Panc1 (cell line): ENCODE measurements around the gene PLCB1. TPM values are rescaled to one million over a fixed set of nuclear protein-coding genes. Genes with fewer than 3 reads are reported as not detected.

Experiments used
- ATAC-seq: fragments of 200-7000 bp; cut with Tn5 transposase; 2 replicates; pipeline ENCODE4 v1.9.1; 2020; ENCODE audit warnings: mild to moderate bottlenecking, moderate library complexity
- BruUV-seq: library from RNA; stranded (reverse); fragments of 400-500 nt; replicated peaks from 2 replicates; lab custom pipeline; 2021; lab: Mats Ljungman, UMichigan
- CTCF ChIA-PET: fragments of 300-600 bp; sonication (Branson Sonifier 250); formaldehyde crosslinking; loops from one replicate; lab custom pipeline; 2022; ENCODE audit warnings: antibody characterized with exemption; lab: Charles Lee
- POLR2A ChIA-PET: fragments of 300-600 bp; sonication (Branson Sonifier 250); formaldehyde crosslinking; loops from one replicate; lab custom pipeline; 2022; ENCODE audit warnings: antibody characterized with exemption; lab: Charles Lee
- DNase-seq: peaks from one replicate; pipeline ENCODE4 v3.0.0-alpha.2; 2010; ENCODE audit warnings: low read depth, low spot score
- H3K27ac ChIP-seq: 2 replicates; pipeline ENCODE4 v1.5.1; 2011; ENCODE audit warnings: mild to moderate bottlenecking, low read length, inconsistent platforms
- H3K27me3 ChIP-seq: fragments of 200-500 bp; sonication (Bioruptor generic); 2 replicates; pipeline ENCODE4 v1.6.0; 2014; ENCODE audit warnings: low read length, inconsistent platforms; ENCODE audit not compliant: control insufficient read depth, insufficient read depth
- H3K36me3 ChIP-seq: fragments of 200-500 bp; sonication (Bioruptor generic); 2 replicates; pipeline ENCODE4 v1.5.1; 2014; ENCODE audit warnings: inconsistent platforms, mild to moderate bottlenecking, low read length, moderate library complexity; ENCODE audit not compliant: control insufficient read depth, insufficient read depth
- H3K4me1 ChIP-seq: 2 replicates; pipeline ENCODE4 v1.5.1; 2011; ENCODE audit warnings: inconsistent platforms, mild to moderate bottlenecking, low read length, moderate library complexity; ENCODE audit not compliant: control insufficient read depth, insufficient read depth
- H3K4me3 ChIP-seq, 2 experiments: 2 replicates each; pipeline ENCODE4 v1.5.1; 2011 to 2012; ENCODE audit warnings: low read depth in 2 of 2, low read length in 2 of 2, mild to moderate bottlenecking in 2 of 2, inconsistent platforms in 1 of 2, moderate library complexity in 1 of 2
- H3K9me3 ChIP-seq: fragments of 200-500 bp; sonication (Bioruptor generic); 2 replicates; pipeline ENCODE4 v1.5.1; 2014; ENCODE audit warnings: low read depth, mild to moderate bottlenecking, inconsistent platforms, low read length, moderate library complexity; ENCODE audit not compliant: control insufficient read depth, insufficient read depth
- POLR2AphosphoS5 ChIP-seq: IDR thresholded peaks from 2 replicates; pipeline ENCODE4 v1.6.1; 2012; ENCODE audit warnings: mild to moderate bottlenecking, low read depth, low read length, moderate library complexity
- SIN3A ChIP-seq: IDR thresholded peaks from 2 replicates; pipeline ENCODE4 v1.6.1; 2012; ENCODE audit warnings: low read depth, mild to moderate bottlenecking, low read length, moderate library complexity, borderline replicate concordance; ENCODE audit not compliant: insufficient read depth
- TCF7L2 ChIP-seq: IDR thresholded peaks from 2 replicates; pipeline ENCODE4 v1.6.1; 2011; ENCODE audit warnings: mild to moderate bottlenecking, low read depth, low read length, inconsistent platforms
- in situ Hi-C: cut with HindIII; loops from 2 replicates; pipeline ENCODE4 v1.10.0; 2016; ENCODE audit warnings: low sequenced_read_pairs, low pct_unique_long_range_greater_than_20kb
- intact Hi-C: fragments of 100-400 bp; cut with micrococcal nuclease; formaldehyde crosslinking; loops from one replicate; pipeline ENCODE4 v1.10.0; 2022; ENCODE audit not compliant: unreplicated experiment
- total RNA-seq: library from RNA; stranded (reverse); gene quantifications from one replicate; pipeline ENCODE4 v1.2.1, GENCODE V29; 2021; ENCODE audit not compliant: unreplicated experiment
- TF ChIP-seq, protein P1 (sequence below): fragments of 450-650 bp; IDR thresholded peaks from 2 replicates; pipeline ENCODE4 v1.5.1; 2017; ENCODE audit warnings: mild to moderate bottlenecking
- TF ChIP-seq, protein P2 (sequence below), 2 experiments: IDR thresholded peaks; 2 replicates each; pipeline ENCODE4 v1.6.1; 2011 to 2012; ENCODE audit warnings: low read depth in 2 of 2, control low read depth in 1 of 2, low read length in 1 of 2, mild to moderate bottlenecking in 1 of 2, moderate library complexity in 1 of 2; ENCODE audit not compliant: insufficient read depth in 1 of 2

Gene PLCB1
- total RNA-seq, 1 experiment from 2014 or later, result 0.59 TPM

DNA sequence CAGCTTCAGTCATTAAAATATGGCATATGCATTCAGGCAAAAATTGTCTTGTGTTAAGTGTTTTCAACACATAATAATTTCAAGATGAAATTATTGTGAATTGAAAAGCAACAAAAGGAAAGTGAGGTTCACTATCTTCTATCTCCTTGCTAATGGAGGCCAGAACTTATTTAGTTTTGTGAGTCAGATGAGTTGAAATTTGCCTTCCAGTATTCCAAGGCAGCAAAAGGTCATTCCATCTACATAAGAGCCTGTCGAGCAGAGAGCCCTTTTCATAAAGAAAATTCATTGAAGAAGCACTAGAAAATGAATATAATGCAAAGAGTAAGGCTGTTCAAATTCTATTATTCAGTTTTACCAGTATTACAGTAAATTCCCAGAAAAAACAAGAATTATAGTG lies 274.3 kb downstream of the PLCB1 start:
- DNase-seq (no peak), ATAC-seq (no peak)
- TF ChIP-seq, protein P1, sequence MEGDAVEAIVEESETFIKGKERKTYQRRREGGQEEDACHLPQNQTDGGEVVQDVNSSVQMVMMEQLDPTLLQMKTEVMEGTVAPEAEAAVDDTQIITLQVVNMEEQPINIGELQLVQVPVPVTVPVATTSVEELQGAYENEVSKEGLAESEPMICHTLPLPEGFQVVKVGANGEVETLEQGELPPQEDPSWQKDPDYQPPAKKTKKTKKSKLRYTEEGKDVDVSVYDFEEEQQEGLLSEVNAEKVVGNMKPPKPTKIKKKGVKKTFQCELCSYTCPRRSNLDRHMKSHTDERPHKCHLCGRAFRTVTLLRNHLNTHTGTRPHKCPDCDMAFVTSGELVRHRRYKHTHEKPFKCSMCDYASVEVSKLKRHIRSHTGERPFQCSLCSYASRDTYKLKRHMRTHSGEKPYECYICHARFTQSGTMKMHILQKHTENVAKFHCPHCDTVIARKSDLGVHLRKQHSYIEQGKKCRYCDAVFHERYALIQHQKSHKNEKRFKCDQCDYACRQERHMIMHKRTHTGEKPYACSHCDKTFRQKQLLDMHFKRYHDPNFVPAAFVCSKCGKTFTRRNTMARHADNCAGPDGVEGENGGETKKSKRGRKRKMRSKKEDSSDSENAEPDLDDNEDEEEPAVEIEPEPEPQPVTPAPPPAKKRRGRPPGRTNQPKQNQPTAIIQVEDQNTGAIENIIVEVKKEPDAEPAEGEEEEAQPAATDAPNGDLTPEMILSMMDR, result no peak
- TF ChIP-seq TCF7L2 (no peak), POLR2AphosphoS5 (no peak), SIN3A (no peak)
- TF ChIP-seq, protein P2, sequence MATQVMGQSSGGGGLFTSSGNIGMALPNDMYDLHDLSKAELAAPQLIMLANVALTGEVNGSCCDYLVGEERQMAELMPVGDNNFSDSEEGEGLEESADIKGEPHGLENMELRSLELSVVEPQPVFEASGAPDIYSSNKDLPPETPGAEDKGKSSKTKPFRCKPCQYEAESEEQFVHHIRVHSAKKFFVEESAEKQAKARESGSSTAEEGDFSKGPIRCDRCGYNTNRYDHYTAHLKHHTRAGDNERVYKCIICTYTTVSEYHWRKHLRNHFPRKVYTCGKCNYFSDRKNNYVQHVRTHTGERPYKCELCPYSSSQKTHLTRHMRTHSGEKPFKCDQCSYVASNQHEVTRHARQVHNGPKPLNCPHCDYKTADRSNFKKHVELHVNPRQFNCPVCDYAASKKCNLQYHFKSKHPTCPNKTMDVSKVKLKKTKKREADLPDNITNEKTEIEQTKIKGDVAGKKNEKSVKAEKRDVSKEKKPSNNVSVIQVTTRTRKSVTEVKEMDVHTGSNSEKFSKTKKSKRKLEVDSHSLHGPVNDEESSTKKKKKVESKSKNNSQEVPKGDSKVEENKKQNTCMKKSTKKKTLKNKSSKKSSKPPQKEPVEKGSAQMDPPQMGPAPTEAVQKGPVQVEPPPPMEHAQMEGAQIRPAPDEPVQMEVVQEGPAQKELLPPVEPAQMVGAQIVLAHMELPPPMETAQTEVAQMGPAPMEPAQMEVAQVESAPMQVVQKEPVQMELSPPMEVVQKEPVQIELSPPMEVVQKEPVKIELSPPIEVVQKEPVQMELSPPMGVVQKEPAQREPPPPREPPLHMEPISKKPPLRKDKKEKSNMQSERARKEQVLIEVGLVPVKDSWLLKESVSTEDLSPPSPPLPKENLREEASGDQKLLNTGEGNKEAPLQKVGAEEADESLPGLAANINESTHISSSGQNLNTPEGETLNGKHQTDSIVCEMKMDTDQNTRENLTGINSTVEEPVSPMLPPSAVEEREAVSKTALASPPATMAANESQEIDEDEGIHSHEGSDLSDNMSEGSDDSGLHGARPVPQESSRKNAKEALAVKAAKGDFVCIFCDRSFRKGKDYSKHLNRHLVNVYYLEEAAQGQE (IDR thresholded peaks at IDR 0.05; ENCODE audit: insufficient read depth in 1 of 2, low read depth in 2 of 2, low read length in 1 of 2), result no peak
- no peaks in the 10 kb centered on the region for H3K27me3 ChIP-seq
- H3K27ac ChIP-seq, result no peak overlapping the region
- BruUV-seq, result no TSS peak
- CTCF ChIA-PET, result no interaction called here
- H3K4me1 ChIP-seq, result no peaks in the 10 kb centered on the region
- intact Hi-C loops (no loop called here), in situ Hi-C loops (no loop called here)
- H3K9me3 ChIP-seq, result no peaks in the 10 kb centered on the region
- H3K4me3 ChIP-seq, result no peak overlapping the region
- POLR2A ChIA-PET, result no interaction called here
- no peaks in the 10 kb centered on the region for H3K36me3 ChIP-seq

DNA sequence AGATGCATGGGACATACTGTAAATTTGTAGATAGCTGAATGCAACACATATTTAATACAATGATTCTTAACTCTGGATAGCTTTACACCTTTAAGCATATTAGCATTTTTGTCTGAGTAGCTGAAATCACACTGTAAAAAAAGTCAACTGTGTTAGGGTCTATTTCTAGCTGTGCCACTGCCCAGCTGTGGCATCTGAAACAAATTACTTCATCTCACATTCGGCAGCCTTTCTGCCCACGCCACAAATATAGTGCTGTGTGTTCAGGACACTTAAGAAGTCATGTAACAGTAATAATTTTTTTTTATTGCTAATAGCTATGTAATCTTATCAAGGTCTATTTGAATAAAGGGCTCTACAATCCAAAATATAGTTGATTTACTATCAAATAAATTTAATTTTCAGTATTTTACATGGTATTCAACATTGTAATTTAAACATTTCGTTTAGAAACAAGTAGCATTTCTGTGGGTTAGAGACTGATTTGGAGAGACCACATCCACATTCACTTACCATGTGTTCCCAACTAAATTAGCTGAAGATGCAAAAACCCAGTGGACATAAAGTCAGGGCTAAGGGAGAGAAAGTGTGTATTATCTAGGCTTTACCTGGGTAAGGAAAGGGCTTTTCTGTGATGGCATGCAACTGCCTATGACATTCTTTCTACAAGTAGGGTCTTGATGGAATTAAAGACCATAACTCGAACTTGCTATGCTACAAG lies 276.7 kb downstream of the PLCB1 start:
- no peak for ATAC-seq
- Histone ChIP-seq H3K27ac (no peak overlapping the region), H3K27me3 (no peaks in the 10 kb centered on the region), H3K4me3 (no peak overlapping the region), H3K36me3 (no peaks in the 10 kb centered on the region), H3K4me1 (no peaks in the 10 kb centered on the region), H3K9me3 (no peaks in the 10 kb centered on the region)
- TF ChIP-seq POLR2AphosphoS5, result no peak
- TF ChIP-seq SIN3A, result no peak
- TF ChIP-seq TCF7L2, result no peak
- TF ChIP-seq, protein P1, result no peak
- TF ChIP-seq, protein P2 (IDR thresholded peaks at IDR 0.05; ENCODE audit: insufficient read depth in 1 of 2, low read depth in 2 of 2, low read length in 1 of 2), result no peak
- DNase-seq, result no peak
- POLR2A ChIA-PET, result no interaction called here
- BruUV-seq, result no TSS peak
- in situ Hi-C loops, result no loop called here
- CTCF ChIA-PET, result no interaction called here
- intact Hi-C loops, result no loop called here
